K562 (cell line): ENCODE data around the gene ZNF322. TPM values are rescaled to one million over a fixed set of nuclear protein-coding genes. Genes with fewer than 3 reads are reported as not detected.
A peak's percentile ranks its signal among the peaks of the same experiment; 100 is the strongest.

Source experiments
- ATAC-seq: fragments of 200-7000 bp; cut with Tn5 transposase; 3 replicates; pipeline ENCODE4 v1.9.1; 2020; ENCODE audit warnings: moderate library complexity
- BruUV-seq: library from RNA; stranded (reverse); fragments of 400-500 nt; replicated peaks from 2 replicates; lab custom pipeline; 2021; lab: Mats Ljungman, UMichigan
- CTCF ChIA-PET: fragments of 300-600 bp; formaldehyde crosslinking; extraction: SDS; loops from one replicate; lab custom pipeline; 2021; ENCODE audit warnings: low intra/inter-chr PET ratio; lab: Yijun Ruan, JAX
- POLR2A ChIA-PET: fragments of 300-600, 350-650 bp; sonication (Branson Sonifier 250); formaldehyde crosslinking; extraction: SDS; loops from one replicate; lab custom pipeline; 2021; ENCODE audit warnings: antibody characterized with exemption, inconsistent platforms; lab: Yijun Ruan, JAX
- DNase-seq, 4 experiments: peaks; one replicate each; pipeline versions ENCODE4 v3.0.0 to v3.0.0-alpha.2; 2011 to 2018; ENCODE audit warnings: low spot score in 3 of 4, mixed read lengths in 3 of 4; ENCODE audit errors: extremely low read depth in 1 of 4
- FAIRE-seq: peaks from 2 replicates; lab custom pipeline; 2011; peaks lifted over from hg19 to GRCh38; lab: Jason Lieb, UNC
- H2AFZ ChIP-seq: 2 replicates; pipeline ENCODE4 v1.6.0; 2011; ENCODE audit warnings: low read depth, low read length, control low read depth, inconsistent platforms
- H3K27ac ChIP-seq: fragments of 200-600 bp; 3 replicates; pipeline ENCODE4 v1.8.0; 2011; ENCODE audit warnings: low read depth, mild to moderate bottlenecking, control low read depth, inconsistent platforms, low read length, moderate library complexity, mixed read lengths; ENCODE audit errors: extremely low read depth
- H3K27me3 ChIP-seq, 2 experiments: fragments of 300-600 bp in 1 of 2; 2 replicates in 1 of 2; 3 replicates in 1 of 2; pipeline versions ENCODE4 v1.6.0 to v1.8.0; 2011; ENCODE audit warnings: inconsistent platforms in 2 of 2, low read length in 2 of 2, mild to moderate bottlenecking in 1 of 2, mixed read lengths in 1 of 2, moderate library complexity in 1 of 2; ENCODE audit not compliant: control insufficient read depth in 2 of 2, insufficient read depth in 2 of 2
- H3K36me3 ChIP-seq: fragments of 300-600 bp; 3 replicates; pipeline ENCODE4 v1.8.0; 2011; ENCODE audit warnings: mild to moderate bottlenecking, low read length, inconsistent platforms; ENCODE audit not compliant: control insufficient read depth, insufficient read depth
- H3K4me1 ChIP-seq, 2 experiments: fragments of 200-600 bp in 1 of 2; replicated peaks in 1 of 2; 2 replicates in 1 of 2; 3 replicates in 1 of 2; pipeline versions ENCODE4 v1.5.1 to v1.8.0; 2011; ENCODE audit warnings: inconsistent platforms in 2 of 2, low read length in 2 of 2, mild to moderate bottlenecking in 1 of 2, mixed read lengths in 1 of 2, moderate library complexity in 1 of 2; ENCODE audit not compliant: control insufficient read depth in 2 of 2, insufficient read depth in 2 of 2
- H3K4me2 ChIP-seq: 2 replicates; pipeline ENCODE4 v1.6.1; 2011; ENCODE audit warnings: low read length, control low read depth, inconsistent platforms, mixed read lengths; ENCODE audit not compliant: insufficient read depth
- H3K4me3 ChIP-seq: fragments of 200-600 bp; sonication (generic), shearing (Covaris generic); 2 replicates; pipeline ENCODE4 v1.5.1; 2016; ENCODE audit warnings: control low read depth, inconsistent platforms
- H3K79me2 ChIP-seq: fragments of 200-600 bp; 3 replicates; pipeline ENCODE4 v1.8.0; 2011; ENCODE audit warnings: low read length, inconsistent platforms; ENCODE audit not compliant: control insufficient read depth, insufficient read depth
- H3K9ac ChIP-seq, 2 experiments: 2 replicates each; pipeline versions ENCODE4 v1.6.0 to v1.6.1; 2011; ENCODE audit warnings: low read depth in 2 of 2, low read length in 2 of 2, control low read depth in 1 of 2, inconsistent platforms in 1 of 2, mild to moderate bottlenecking in 1 of 2, mixed read lengths in 1 of 2; ENCODE audit not compliant: insufficient read depth in 1 of 2
- H3K9me1 ChIP-seq: one replicate; pipeline ENCODE4 v1.6.0; 2011; ENCODE audit warnings: inconsistent platforms, mild to moderate bottlenecking, low read length, moderate library complexity; ENCODE audit not compliant: control insufficient read depth, insufficient read depth
- H3K9me3 ChIP-seq: replicated peaks from 2 replicates; pipeline ENCODE4 v1.5.1; 2011; ENCODE audit warnings: low read depth, low read length, inconsistent platforms; ENCODE audit not compliant: control insufficient read depth, insufficient read depth
- H4K20me1 ChIP-seq: replicated peaks from 2 replicates; pipeline ENCODE4 v1.6.1; 2011; ENCODE audit warnings: low read length, inconsistent platforms, mixed read lengths; ENCODE audit not compliant: control insufficient read depth, insufficient read depth
- HCFC1 ChIP-seq: IDR thresholded peaks from 2 replicates; pipeline ENCODE4 v1.6.1; 2012; ENCODE audit warnings: low read depth, low read length, improper control_type of control experiment
- ILF3 ChIP-seq: fragments of 450-650 bp; IDR thresholded peaks from 2 replicates; pipeline ENCODE4 v1.6.1; 2018; ENCODE audit warnings: antibody characterized with exemption, mild to moderate bottlenecking, moderate library complexity, borderline replicate concordance
- THRA ChIP-seq: fragments of 450-650 bp; IDR thresholded peaks from 2 replicates; pipeline ENCODE4 v1.6.1; 2017; ENCODE audit warnings: mild to moderate bottlenecking, moderate library complexity
- ZBTB43 ChIP-seq: sonication (generic); formaldehyde crosslinking; IDR thresholded peaks from 2 replicates; pipeline ENCODE4 v1.8.0; 2023; ENCODE audit warnings: mild to moderate bottlenecking, missing genetic modification reagents
- ZBTB9 ChIP-seq: fragments of 450-650 bp; formaldehyde crosslinking; IDR thresholded peaks from 2 replicates; pipeline ENCODE4 v1.4.0; 2020; ENCODE audit warnings: mild to moderate bottlenecking, moderate library complexity
- ZMIZ1 ChIP-seq, 2 experiments: fragments of 150-350 bp in 1 of 2; IDR thresholded peaks; 2 replicates each; pipeline ENCODE4 v1.6.1; 2012 to 2016; ENCODE audit warnings: low read depth in 2 of 2, low read length in 2 of 2, mild to moderate bottlenecking in 1 of 2, moderate library complexity in 1 of 2
- ZNF384 ChIP-seq: IDR thresholded peaks from 2 replicates; pipeline ENCODE4 v1.6.1; 2012; ENCODE audit warnings: low read depth, low read length, improper control_type of control experiment
- ZNF830 ChIP-seq: fragments of 250-450 bp; sonication (Bioruptor Pico); IDR thresholded peaks from 2 replicates; pipeline ENCODE4 v1.5.0; 2021; ENCODE audit warnings: mild to moderate bottlenecking
- WGBS: fragments of 100-300 bp; shearing (Covaris generic); methylation state at CpG from one replicate; pipeline ENCODE4 v1.1.6; 2016; ENCODE audit warnings: low coverage, mixed read lengths; ENCODE audit not compliant: insufficient coverage; ENCODE audit errors: missing lambda C conversion rate; 5-methylcytosine and 5-hydroxymethylcytosine counted together
- in situ Hi-C: fragments of 300-500 bp; cut with MboI; formaldehyde crosslinking; loops from 4 replicates; pipeline ENCODE4 v1.15.0; 2018; ENCODE audit warnings: inconsistent platforms, mixed read lengths
- intact Hi-C: fragments of 100-400 bp; cut with micrococcal nuclease; formaldehyde crosslinking; loops from 2 replicates; pipeline ENCODE4 v1.14.2; 2022
- polyA plus RNA-seq, 8 experiments: library from polyadenylated mRNA; depleted of rRNA in 4 of 8; stranded (reverse) in 5 of 8; unstranded in 3 of 8; fragments of >200 nt; fragmentation: Nextera tagmentation in 2 of 8; fragmentation: Illumina TruSeq in 1 of 8; extraction: Ambion mirVana in 2 of 8; extraction: Trizol in 1 of 8; gene quantifications; 2 replicates each; pipeline versions ENCODE4 v1.2.1 to v1.2.3, GENCODE V29; 2011 to 2014; ENCODE audit warnings: inconsistent platforms in 1 of 8, missing spikeins in 1 of 8
- total RNA-seq, 7 experiments: library from RNA; depleted of rRNA in 6 of 7; stranded (reverse); fragments of >200 nt in 6 of 7; fragmentation: Illumina TruSeq in 2 of 7; extraction: Trizol in 2 of 7; gene quantifications; 2 replicates each; pipeline versions ENCODE4 v1.2.1 to v1.2.3, GENCODE V29; 2011 to 2021; ENCODE audit warnings: low replicate concordance in 1 of 7
- TF ChIP-seq, protein P1 (sequence below): sonication (generic); formaldehyde crosslinking; IDR thresholded peaks from 2 replicates; pipeline ENCODE4 v1.9.0; 2022; ENCODE audit warnings: mild to moderate bottlenecking, missing genetic modification reagents
- TF ChIP-seq, protein P2 (sequence below): IDR thresholded peaks from 2 replicates; pipeline ENCODE4 v1.6.1; 2014; ENCODE audit warnings: antibody characterized with exemption

The ZNF322 gene
- total and polyA plus RNA-seq, 9 of the 15 experiments (the other 6 are each of a cell fraction or from before 2014, with no cell fraction given): 4.7 to 31.2 (median 18.7) TPM

DNA sequence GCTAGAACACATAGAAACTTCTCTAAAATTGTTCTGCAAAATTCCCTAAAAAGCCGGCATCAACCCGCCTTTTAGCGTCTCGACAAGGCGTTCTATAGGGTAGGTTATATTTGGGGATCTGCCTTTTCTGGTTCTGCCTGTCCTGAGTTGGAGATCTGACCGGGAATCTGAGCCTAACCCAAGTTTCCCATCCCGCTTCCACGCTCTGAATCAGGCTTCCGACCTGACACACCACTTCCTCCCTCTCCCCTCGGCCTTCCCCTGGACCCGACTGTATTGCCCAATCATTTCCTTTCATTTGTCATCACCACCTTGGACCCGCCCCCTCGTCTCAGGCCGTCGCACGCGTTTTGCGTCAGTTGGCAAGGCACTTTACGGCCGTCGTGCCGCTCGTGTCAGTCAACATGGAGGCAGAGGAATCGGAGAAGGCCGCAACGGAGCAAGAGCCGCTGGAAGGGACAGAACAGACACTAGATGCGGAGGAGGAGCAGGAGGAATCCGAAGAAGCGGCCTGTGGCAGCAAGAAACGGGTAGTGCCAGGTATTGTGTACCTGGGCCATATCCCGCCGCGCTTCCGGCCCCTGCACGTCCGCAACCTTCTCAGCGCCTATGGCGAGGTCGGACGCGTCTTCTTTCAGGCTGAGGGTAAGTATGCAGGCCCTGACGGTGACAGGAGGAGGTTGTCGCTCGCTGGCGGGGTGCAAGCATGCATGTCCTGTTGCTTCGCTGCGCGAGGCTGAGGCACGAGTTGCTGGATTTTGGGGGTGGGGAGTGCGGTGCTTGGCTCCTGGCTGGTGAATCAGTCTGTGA lies 62.8 kb downstream of the ZNF322 start, which contains the start of gene ABT1:
TSS of gene ABT1 (plus strand) at position 375 of the 810 bp plus-strand sequence. CDS start at position 405, 30 bp downstream.
- POLR2A ChIA-PET: interaction anchor here (1.2 to 7.6 kb wide), 4 partner anchors 23 to 559 kb away, joined by 4 to 141 read pairs (median 8); a partner anchor contains a TSS
- peak within 1 kb of the TSS; percentile 88 for H3K27ac ChIP-seq
- TF ChIP-seq ZNF830 (CRISPR knock-in tag) (no peak), ZBTB9 (no peak), ZMIZ1 (IDR thresholded peaks at IDR 0.05; ENCODE audit: low read depth in 2 of 2, low read length in 2 of 2) (peak in 1 of 2 experiments; percentile 58; a peak in 1 of 4 replicates), ZNF384 (peak; percentile 59), HCFC1 (peak; percentile 86), ILF3 (no peak), ZBTB43 (no peak), THRA (no peak)
- TF ChIP-seq, protein P1, sequence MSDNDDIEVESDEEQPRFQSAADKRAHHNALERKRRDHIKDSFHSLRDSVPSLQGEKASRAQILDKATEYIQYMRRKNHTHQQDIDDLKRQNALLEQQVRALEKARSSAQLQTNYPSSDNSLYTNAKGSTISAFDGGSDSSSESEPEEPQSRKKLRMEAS (CRISPR knock-in tag): peak; percentile 85
- TF ChIP-seq, protein P2, sequence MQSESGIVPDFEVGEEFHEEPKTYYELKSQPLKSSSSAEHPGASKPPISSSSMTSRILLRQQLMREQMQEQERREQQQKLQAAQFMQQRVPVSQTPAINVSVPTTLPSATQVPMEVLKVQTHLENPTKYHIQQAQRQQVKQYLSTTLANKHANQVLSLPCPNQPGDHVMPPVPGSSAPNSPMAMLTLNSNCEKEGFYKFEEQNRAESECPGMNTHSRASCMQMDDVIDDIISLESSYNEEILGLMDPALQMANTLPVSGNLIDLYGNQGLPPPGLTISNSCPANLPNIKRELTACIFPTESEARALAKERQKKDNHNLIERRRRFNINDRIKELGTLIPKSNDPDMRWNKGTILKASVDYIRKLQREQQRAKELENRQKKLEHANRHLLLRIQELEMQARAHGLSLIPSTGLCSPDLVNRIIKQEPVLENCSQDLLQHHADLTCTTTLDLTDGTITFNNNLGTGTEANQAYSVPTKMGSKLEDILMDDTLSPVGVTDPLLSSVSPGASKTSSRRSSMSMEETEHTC: peak; percentile 35; the same call in 1 of the 2 replicates

More for the DNA sequence above, 62.8 kb downstream of the ZNF322 start, which contains the start of gene ABT1:
- Histone ChIP-seq H3K79me2 (peaks cover 22% of the 10 kb centered on the region), H3K36me3 (peaks cover 27% of the 10 kb centered on the region), H4K20me1 (no peaks in the 10 kb centered on the region), H2AFZ (peak within 1 kb of the TSS; percentile 93), H3K4me3 (peak within 1 kb of the TSS; percentile 91), H3K9me3 (no peaks in the 10 kb centered on the region), H3K4me1 (peaks cover 16 to 19% of the 10 kb centered on the region in 2 experiments; a peak in 4 of 5 replicates), H3K4me2 (peak within 1 kb of the TSS; percentile 99), H3K27me3 (no peaks in the 10 kb centered on the region), H3K9ac (peak within 1 kb of the TSS; percentile 94 to 100), H3K9me1 (no peaks in the 10 kb centered on the region)
- peak; percentile 95 to 100 (median 97) for DNase-seq
- peak; percentile 99 for FAIRE-seq
- CTCF ChIA-PET: interaction anchor here (0.5 to 3.6 kb wide), 7 partner anchors 24 to 422 kb away, joined by 3 to 22 read pairs (median 5); no protein-coding TSS in a partner anchor
- intact Hi-C loops (loop anchor here (1.0 to 5.0 kb wide), 3 partner anchors 40 to 529 kb away; no protein-coding TSS in a partner anchor), in situ Hi-C loops (loop anchor here (10.0 kb wide), 1 partner anchor 532 kb away; no protein-coding TSS in a partner anchor)
- WGBS: 1% methylated on average over 51 of the region's 51 CpGs
- ATAC-seq: peak; percentile 83
- no TSS peak for BruUV-seq
